ENCODE data around the gene IL11. TPM values are rescaled to one million over a fixed set of nuclear protein-coding genes. Genes with fewer than 3 reads are reported as not detected.

IL11 gene
- total RNA-seq, 4 donors from 2014 or later: 0.21 TPM; not detected in 3

DNA sequence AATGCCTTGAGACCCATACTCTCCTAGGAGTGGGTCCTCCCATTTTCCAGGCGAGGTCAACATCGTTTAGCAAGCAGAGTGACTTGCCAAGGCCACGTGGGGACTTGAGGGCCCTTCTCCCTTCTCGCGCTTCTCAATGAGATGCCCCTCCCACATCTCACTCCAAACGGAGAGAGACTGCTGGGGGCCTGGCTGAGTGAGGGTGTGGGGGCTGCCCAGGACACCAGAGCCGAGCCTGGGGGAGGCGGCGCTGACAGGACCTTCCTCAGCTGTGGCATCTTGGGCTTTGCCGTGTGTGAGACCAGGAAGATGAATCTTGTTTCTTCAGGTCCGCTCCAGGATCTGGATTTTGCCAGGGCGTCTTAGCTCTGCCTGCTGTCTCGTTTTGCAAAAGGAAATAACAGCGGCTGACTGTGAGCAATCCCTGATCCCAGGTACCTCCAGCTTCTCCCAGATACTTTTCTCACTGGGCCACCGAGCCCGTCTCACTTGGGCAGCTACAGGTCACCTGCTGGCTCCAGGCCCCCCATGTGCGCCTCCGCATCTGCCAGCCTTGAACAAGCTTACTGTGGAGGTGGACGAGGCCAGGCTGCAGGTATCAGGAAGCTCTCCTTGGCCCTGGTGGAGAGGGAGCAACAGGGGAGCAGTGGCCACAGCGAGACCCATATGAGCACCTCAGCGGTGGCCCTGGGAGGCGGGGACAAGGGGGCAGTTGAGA is 21.8 kb downstream of the IL11 start:
- Histone ChIP-seq H3K4me1 (peaks cover 0 to 38% (median 12%) of the 10 kb centered on the region in 4 donors), H3K27ac (no peak overlapping the region), H3K27me3 (peaks cover 2 to 32% of the 10 kb centered on the region in 2 donors), H3K36me3 (peaks cover 0 to 42% (median 0%) of the 10 kb centered on the region in 3 donors), H3K9me3 (no peaks in the 10 kb centered on the region), H3K4me3 (no peak overlapping the region)
- no peak for TF ChIP-seq EP300 (IDR thresholded peaks at IDR 0.05)
- TF ChIP-seq CTCF (IDR thresholded peaks at IDR 0.05): no peak
- TF ChIP-seq POLR2A (IDR thresholded peaks at IDR 0.05): no peak
- 67 to 69% methylated on average over 22 of the region's 22 CpGs for WGBS, 2 donors
- no peak for DNase-seq (ENCODE audit: low spot score in 2 of 2)

- Histone ChIP-seq H3K4me3 (no peak overlapping the region), H3K27ac (no peak overlapping the region), H3K27me3 (peaks cover 0 to 23% of the 10 kb centered on the region in 2 donors), H3K9me3 (no peaks in the 10 kb centered on the region), H3K4me1 (peaks cover 0 to 32% (median 10%) of the 10 kb centered on the region in 4 donors), H3K36me3 (peaks cover 0 to 51% (median 0%) of the 10 kb centered on the region in 3 donors)
- TF ChIP-seq EP300 (IDR thresholded peaks at IDR 0.05) (no peak), CTCF (IDR thresholded peaks at IDR 0.05) (no peak), POLR2A (IDR thresholded peaks at IDR 0.05) (no peak)
- 73 to 80% methylated on average over 9 of the region's 10 CpGs for WGBS, 2 donors
- DNase-seq (ENCODE audit: low spot score in 2 of 2): no peak
Measured at GRCh38 chr19:55347442-55348009, 22.7 kb downstream of the IL11 start.

DNA sequence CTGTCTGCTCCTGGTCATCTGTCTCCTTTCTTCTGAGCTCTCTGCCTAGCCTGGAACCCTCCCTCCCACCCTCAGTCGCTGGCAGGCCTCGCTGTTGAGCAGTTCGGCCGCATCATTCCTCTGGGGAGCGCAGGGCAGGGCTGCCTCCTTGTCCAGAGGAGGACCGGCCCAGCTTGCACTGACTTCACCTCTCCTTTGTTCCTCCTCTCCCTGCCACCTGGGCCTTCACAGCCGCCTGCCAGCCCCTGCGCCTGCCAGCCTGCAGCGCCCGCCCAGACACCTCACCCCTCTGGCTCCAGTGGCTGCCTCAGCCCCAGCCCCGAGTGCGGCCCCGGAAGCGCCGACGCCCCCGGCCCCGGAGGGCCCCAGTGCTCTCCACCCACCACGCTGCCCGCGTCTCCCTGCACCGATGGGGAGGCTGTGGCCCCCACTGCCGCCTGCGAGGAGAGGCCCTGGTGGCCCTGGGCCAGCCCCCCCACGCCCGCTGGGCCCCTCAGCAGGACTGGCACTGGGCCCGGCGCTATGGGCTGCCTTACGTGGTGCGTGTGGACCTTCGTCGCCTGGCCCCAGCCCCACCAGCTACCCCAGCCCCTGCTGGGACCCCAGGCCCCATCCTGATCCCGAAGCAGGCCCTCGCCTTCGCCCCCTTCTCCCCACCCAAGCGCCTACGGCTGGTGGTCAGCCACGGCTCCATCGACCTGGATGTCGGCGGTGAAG is 23.4 kb downstream of the IL11 start:
- DNase-seq (ENCODE audit: low spot score in 2 of 2): no peak
- 61 to 77% methylated on average over 21 to 29 of the region's 41 CpGs for WGBS, 2 donors
- TF ChIP-seq POLR2A (IDR thresholded peaks at IDR 0.05) (no peak), CTCF (IDR thresholded peaks at IDR 0.05) (no peak), EP300 (IDR thresholded peaks at IDR 0.05) (no peak)
- H3K4me3 ChIP-seq: no peak overlapping the region
- peaks cover 0 to 35% (median 10%) of the 10 kb centered on the region in 4 donors for H3K4me1 ChIP-seq
- H3K27ac ChIP-seq: peak overlapping the region in 1 of 4 donors; percentile 6
- H3K9me3 ChIP-seq: no peaks in the 10 kb centered on the region
- peaks cover 0 to 16% of the 10 kb centered on the region in 2 donors for H3K27me3 ChIP-seq
- peaks cover 0 to 58% (median 0%) of the 10 kb centered on the region in 3 donors for H3K36me3 ChIP-seq

DNA sequence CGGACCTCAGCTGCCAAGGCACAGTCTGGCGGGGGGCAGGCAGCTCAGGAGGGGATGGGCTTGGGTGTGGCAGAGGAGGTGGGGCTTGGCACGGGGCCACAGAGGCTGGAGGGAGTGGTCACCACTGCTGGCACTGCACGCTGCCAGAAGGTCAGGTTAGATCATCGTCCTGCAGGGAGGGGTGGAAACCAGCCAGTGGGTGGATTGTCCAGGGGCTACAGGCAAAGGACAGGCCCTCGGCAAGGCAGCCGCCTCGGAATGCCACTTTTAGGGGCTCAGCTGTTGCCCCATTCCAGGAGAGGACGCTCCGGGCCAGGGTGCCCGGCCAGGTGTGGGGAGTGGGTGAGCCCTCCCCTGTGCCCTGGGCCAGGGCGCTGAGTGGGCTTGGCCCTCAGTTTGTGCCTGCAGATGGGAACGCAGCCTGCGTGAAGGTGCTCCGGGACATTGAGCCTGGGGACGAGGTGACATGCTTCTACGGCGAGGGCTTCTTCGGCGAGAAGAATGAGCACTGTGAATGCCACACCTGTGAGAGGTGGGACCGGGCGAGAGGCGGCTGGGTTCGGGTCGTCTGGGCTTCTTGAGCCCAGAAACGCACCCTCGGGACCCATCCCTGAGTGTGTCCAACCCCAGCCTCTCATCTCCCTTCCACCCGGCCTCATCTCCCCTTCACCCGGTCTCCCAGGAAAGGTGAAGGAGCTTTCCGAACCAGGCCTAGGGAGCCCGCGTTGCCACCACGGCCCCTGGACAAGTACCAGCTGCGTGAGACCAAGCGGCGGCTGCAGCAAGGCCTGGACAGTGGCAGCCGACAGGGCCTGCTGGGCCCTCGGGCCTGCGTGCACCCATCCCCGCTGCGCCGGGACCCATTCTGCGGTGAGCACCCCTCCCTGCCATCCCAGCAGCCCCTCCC is 24.2 kb downstream of the IL11 start:
- WGBS, 2 donors: 76 to 77% methylated on average over 34 to 41 of the region's 43 CpGs
- Histone ChIP-seq H3K27ac (peak overlapping the region in 1 of 4 donors; percentile 56), H3K27me3 (peaks cover 0 to 8% of the 10 kb centered on the region in 2 donors), H3K4me1 (peaks cover 0 to 43% (median 16%) of the 10 kb centered on the region in 4 donors), H3K9me3 (no peaks in the 10 kb centered on the region), H3K4me3 (no peak overlapping the region), H3K36me3 (peaks cover 0 to 60% (median 0%) of the 10 kb centered on the region in 3 donors)
- peak in 1 of 2 donors; percentile 34 for DNase-seq (ENCODE audit: low spot score in 2 of 2)
- no peak for TF ChIP-seq CTCF (IDR thresholded peaks at IDR 0.05)
- TF ChIP-seq EP300 (IDR thresholded peaks at IDR 0.05): no peak
- TF ChIP-seq POLR2A (IDR thresholded peaks at IDR 0.05): no peak

Data from tibial nerve (tissue), 4 donors.